K562 (cell line): ENCODE results near the gene RIMS3. TPM values are rescaled to one million over a fixed set of nuclear protein-coding genes. Genes with fewer than 3 reads are reported as not detected.
A peak's percentile ranks its signal among the peaks of the same experiment; 100 is the strongest.

Experiments used
- MXI1 ChIP-seq: IDR thresholded peaks from 2 replicates; pipeline ENCODE4 v1.6.1; 2011; ENCODE audit warnings: low read depth, mild to moderate bottlenecking, improper control_type of control experiment, low read length
- PML ChIP-seq: IDR thresholded peaks from 2 replicates; pipeline ENCODE4 v1.6.1; 2012; ENCODE audit warnings: low read length, inconsistent platforms
- RFX1 ChIP-seq: fragments of 450-650 bp; IDR thresholded peaks from 2 replicates; pipeline ENCODE4 v1.6.1; 2016; ENCODE audit warnings: mild to moderate bottlenecking, moderate library complexity
- ZNF41 ChIP-seq: fragments of 250-450 bp; sonication (Bioruptor Pico); conservative IDR thresholded peaks from 2 replicates; pipeline ENCODE4 v1.4.0; 2020; ENCODE audit warnings: mild to moderate bottlenecking
- polyA plus RNA-seq, 8 experiments: library from polyadenylated mRNA; depleted of rRNA in 4 of 8; stranded (reverse) in 5 of 8; unstranded in 3 of 8; fragments of >200 nt; fragmentation: Nextera tagmentation in 2 of 8; fragmentation: Illumina TruSeq in 1 of 8; extraction: Ambion mirVana in 2 of 8; extraction: Trizol in 1 of 8; gene quantifications; 2 replicates each; pipeline versions ENCODE4 v1.2.1 to v1.2.3, GENCODE V29; 2011 to 2014; ENCODE audit warnings: inconsistent platforms in 1 of 8, missing spikeins in 1 of 8
- total RNA-seq, 7 experiments: library from RNA; depleted of rRNA in 6 of 7; stranded (reverse); fragments of >200 nt in 6 of 7; fragmentation: Illumina TruSeq in 2 of 7; extraction: Trizol in 2 of 7; gene quantifications; 2 replicates each; pipeline versions ENCODE4 v1.2.1 to v1.2.3, GENCODE V29; 2011 to 2021; ENCODE audit warnings: low replicate concordance in 1 of 7
- TF ChIP-seq, protein P1 (sequence below), 2 experiments: fragments of 150-350 bp in 1 of 2; IDR thresholded peaks; 2 replicates each; pipeline ENCODE4 v1.6.1; 2012 to 2016; ENCODE audit warnings: low read depth in 2 of 2, low read length in 2 of 2, mild to moderate bottlenecking in 1 of 2, moderate library complexity in 1 of 2
- TF ChIP-seq, protein P2 (sequence below), 2 experiments: IDR thresholded peaks; 2 replicates each; pipeline ENCODE4 v1.6.1; 2012; ENCODE audit warnings: improper control_type of control experiment in 2 of 2, low read depth in 2 of 2, low read length in 2 of 2, borderline replicate concordance in 1 of 2
- TF ChIP-seq, protein P3 (sequence below), 2 experiments: fragments of 200-800 bp in 1 of 2; sonication (Bioruptor generic) in 1 of 2; sonication (generic) in 1 of 2; formaldehyde crosslinking in 1 of 2; IDR thresholded peaks in 1 of 2; conservative IDR thresholded peaks in 1 of 2; 2 replicates each; pipeline versions ENCODE4 v1.5.0 to v1.6.1; 2016 to 2020; ENCODE audit warnings: missing compliant biosample characterization in 1 of 2, missing genetic modification characterization in 1 of 2, missing genetic modification reagents in 1 of 2

The RIMS3 gene
- total and polyA plus RNA-seq, 9 of the 15 experiments (the other 6 are each of a cell fraction or from before 2014, with no cell fraction given): 0.06 to 1.2 (median 0.59) TPM

DNA sequence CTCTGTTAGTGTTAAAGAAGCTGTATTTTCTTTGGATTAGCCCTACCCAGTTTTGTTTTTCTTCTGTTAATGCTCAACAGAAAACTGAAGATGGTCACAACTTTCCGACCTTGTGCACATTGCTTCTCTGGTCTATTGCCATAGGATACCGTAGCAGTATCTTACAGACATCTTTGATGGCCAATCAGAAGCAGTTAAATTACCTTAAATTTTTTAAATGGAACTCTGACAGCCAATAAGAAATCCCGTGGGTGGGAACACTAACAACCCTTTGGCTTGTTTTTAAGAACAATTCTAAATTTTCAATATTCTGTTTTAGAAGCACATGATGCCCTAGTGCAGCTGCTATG, 43.2 kb upstream of the RIMS3 start (continued):
- TF ChIP-seq, protein P1, sequence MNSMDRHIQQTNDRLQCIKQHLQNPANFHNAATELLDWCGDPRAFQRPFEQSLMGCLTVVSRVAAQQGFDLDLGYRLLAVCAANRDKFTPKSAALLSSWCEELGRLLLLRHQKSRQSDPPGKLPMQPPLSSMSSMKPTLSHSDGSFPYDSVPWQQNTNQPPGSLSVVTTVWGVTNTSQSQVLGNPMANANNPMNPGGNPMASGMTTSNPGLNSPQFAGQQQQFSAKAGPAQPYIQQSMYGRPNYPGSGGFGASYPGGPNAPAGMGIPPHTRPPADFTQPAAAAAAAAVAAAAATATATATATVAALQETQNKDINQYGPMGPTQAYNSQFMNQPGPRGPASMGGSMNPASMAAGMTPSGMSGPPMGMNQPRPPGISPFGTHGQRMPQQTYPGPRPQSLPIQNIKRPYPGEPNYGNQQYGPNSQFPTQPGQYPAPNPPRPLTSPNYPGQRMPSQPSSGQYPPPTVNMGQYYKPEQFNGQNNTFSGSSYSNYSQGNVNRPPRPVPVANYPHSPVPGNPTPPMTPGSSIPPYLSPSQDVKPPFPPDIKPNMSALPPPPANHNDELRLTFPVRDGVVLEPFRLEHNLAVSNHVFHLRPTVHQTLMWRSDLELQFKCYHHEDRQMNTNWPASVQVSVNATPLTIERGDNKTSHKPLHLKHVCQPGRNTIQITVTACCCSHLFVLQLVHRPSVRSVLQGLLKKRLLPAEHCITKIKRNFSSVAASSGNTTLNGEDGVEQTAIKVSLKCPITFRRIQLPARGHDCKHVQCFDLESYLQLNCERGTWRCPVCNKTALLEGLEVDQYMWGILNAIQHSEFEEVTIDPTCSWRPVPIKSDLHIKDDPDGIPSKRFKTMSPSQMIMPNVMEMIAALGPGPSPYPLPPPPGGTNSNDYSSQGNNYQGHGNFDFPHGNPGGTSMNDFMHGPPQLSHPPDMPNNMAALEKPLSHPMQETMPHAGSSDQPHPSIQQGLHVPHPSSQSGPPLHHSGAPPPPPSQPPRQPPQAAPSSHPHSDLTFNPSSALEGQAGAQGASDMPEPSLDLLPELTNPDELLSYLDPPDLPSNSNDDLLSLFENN (IDR thresholded peaks at IDR 0.05; ENCODE audit: low read depth in 2 of 2, low read length in 2 of 2): no peak
- TF ChIP-seq, protein P2, sequence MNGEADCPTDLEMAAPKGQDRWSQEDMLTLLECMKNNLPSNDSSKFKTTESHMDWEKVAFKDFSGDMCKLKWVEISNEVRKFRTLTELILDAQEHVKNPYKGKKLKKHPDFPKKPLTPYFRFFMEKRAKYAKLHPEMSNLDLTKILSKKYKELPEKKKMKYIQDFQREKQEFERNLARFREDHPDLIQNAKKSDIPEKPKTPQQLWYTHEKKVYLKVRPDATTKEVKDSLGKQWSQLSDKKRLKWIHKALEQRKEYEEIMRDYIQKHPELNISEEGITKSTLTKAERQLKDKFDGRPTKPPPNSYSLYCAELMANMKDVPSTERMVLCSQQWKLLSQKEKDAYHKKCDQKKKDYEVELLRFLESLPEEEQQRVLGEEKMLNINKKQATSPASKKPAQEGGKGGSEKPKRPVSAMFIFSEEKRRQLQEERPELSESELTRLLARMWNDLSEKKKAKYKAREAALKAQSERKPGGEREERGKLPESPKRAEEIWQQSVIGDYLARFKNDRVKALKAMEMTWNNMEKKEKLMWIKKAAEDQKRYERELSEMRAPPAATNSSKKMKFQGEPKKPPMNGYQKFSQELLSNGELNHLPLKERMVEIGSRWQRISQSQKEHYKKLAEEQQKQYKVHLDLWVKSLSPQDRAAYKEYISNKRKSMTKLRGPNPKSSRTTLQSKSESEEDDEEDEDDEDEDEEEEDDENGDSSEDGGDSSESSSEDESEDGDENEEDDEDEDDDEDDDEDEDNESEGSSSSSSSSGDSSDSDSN (IDR thresholded peaks at IDR 0.05; ENCODE audit: borderline replicate concordance in 1 of 2, low read depth in 2 of 2, low read length in 2 of 2): no peak
- TF ChIP-seq PML (0 out of 2 replicates have a peak, but pooled peaks have one; percentile 29), RFX1 (peak; percentile 93), ZNF41 (CRISPR knock-in tag) (no peak), MXI1 (0 out of 2 replicates have a peak, but pooled peaks have one; percentile 54)
- TF ChIP-seq, protein P3, sequence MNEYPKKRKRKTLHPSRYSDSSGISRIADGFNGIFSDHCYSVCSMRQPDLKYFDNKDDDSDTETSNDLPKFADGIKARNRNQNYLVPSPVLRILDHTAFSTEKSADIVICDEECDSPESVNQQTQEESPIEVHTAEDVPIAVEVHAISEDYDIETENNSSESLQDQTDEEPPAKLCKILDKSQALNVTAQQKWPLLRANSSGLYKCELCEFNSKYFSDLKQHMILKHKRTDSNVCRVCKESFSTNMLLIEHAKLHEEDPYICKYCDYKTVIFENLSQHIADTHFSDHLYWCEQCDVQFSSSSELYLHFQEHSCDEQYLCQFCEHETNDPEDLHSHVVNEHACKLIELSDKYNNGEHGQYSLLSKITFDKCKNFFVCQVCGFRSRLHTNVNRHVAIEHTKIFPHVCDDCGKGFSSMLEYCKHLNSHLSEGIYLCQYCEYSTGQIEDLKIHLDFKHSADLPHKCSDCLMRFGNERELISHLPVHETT (CRISPR knock-in tag; conservative IDR thresholded peaks at IDR 0.05 in 1 of 2, IDR thresholded peaks at IDR 0.05 in 1 of 2): no peak
